ENCODE data around the gene NTSR2.
A peak's percentile ranks its signal among the peaks of the same experiment; 100 is the strongest.

NTSR2 gene

GRCh38 chr2:11669454-11670291, at the start of gene NTSR2:
Gene NTSR2, minus strand, starts transcription at chr2:11670195. Its CDS starts 66 bp downstream, at chr2:11670129.
- H3K4me3 ChIP-seq (ENCODE audit: low read depth, low read length): peak within 1 kb of the TSS; percentile 52
- H3K9me3 ChIP-seq (ENCODE audit: control insufficient read depth, insufficient read depth, low read length): no peaks in the 10 kb centered on the region
- no peaks in the 10 kb centered on the region for H3K4me1 ChIP-seq (ENCODE audit: control insufficient read depth, insufficient read depth, low read length)
- H3K27me3 ChIP-seq (ENCODE audit: control insufficient read depth, insufficient read depth, low read length): peaks cover 26% of the 10 kb centered on the region
- H3K36me3 ChIP-seq (ENCODE audit: control insufficient read depth, insufficient read depth, low read length): no peaks in the 10 kb centered on the region
- no peak within 1 kb of the TSS for H3K9ac ChIP-seq (ENCODE audit: low read depth, low read length)

DNA sequence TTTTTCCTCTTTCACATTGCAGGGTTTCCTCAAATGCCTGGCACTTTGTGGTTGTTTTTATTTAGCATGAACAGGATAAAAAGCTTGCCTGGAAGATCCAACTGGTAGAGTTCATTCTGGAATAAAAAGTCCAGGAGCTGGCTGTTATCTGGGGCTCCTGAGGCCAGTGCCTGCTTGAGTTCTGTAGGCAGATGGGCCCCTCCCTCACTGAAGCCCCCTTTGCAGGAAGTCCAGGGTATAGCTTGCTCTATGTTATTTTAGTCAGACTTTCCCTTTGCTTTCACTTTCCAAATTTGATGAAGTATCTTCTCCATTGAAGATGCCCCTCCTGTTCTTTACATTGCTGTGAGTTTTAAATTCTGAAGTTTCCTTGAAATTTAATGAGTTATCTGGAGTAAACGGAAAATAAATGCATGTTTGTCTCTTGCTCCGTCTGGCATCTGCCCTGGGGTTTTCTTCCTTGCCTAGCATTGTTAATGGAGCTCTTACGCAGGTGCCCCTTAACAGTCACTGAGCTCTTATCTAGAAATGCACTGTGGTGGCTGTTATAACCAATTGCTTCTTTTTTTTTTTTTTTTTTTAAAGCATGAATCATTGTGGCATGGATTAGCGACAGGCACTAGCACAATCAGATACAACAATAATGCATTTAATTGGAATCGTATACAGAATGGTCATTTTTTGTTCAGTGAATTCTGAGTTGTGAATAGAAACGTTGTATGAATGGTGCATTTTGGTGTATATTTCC, 49.4 kb upstream of the NTSR2 start:
- Histone ChIP-seq H3K9ac (ENCODE audit: low read depth, low read length) (no peak overlapping the region), H3K4me3 (ENCODE audit: low read depth, low read length) (no peak overlapping the region), H3K27me3 (ENCODE audit: control insufficient read depth, insufficient read depth, low read length) (no peaks in the 10 kb centered on the region), H3K9me3 (ENCODE audit: control insufficient read depth, insufficient read depth, low read length) (no peaks in the 10 kb centered on the region), H3K4me1 (ENCODE audit: control insufficient read depth, insufficient read depth, low read length) (no peaks in the 10 kb centered on the region), H3K36me3 (ENCODE audit: control insufficient read depth, insufficient read depth, low read length) (no peaks in the 10 kb centered on the region)

- H3K4me1 ChIP-seq (ENCODE audit: control insufficient read depth, insufficient read depth, low read length): no peaks in the 10 kb centered on the region
- no peak overlapping the region for H3K9ac ChIP-seq (ENCODE audit: low read depth, low read length)
- H3K27me3 ChIP-seq (ENCODE audit: control insufficient read depth, insufficient read depth, low read length): no peaks in the 10 kb centered on the region
- no peaks in the 10 kb centered on the region for H3K36me3 ChIP-seq (ENCODE audit: control insufficient read depth, insufficient read depth, low read length)
- H3K9me3 ChIP-seq (ENCODE audit: control insufficient read depth, insufficient read depth, low read length): no peaks in the 10 kb centered on the region
- H3K4me3 ChIP-seq (ENCODE audit: low read depth, low read length): no peak overlapping the region
Measured at GRCh38 chr2:11718606-11719005, 48.6 kb upstream of the NTSR2 start.

- Histone ChIP-seq H3K9me3 (ENCODE audit: control insufficient read depth, insufficient read depth, low read length) (no peaks in the 10 kb centered on the region), H3K4me1 (ENCODE audit: control insufficient read depth, insufficient read depth, low read length) (no peaks in the 10 kb centered on the region), H3K27me3 (ENCODE audit: control insufficient read depth, insufficient read depth, low read length) (no peaks in the 10 kb centered on the region), H3K4me3 (ENCODE audit: low read depth, low read length) (no peak overlapping the region), H3K9ac (ENCODE audit: low read depth, low read length) (no peak overlapping the region), H3K36me3 (ENCODE audit: control insufficient read depth, insufficient read depth, low read length) (no peaks in the 10 kb centered on the region)
Measured at GRCh38 chr2:11717623-11718022, 47.6 kb upstream of the NTSR2 start.

- no peak overlapping the region for H3K9ac ChIP-seq (ENCODE audit: low read depth, low read length)
- H3K36me3 ChIP-seq (ENCODE audit: control insufficient read depth, insufficient read depth, low read length): no peaks in the 10 kb centered on the region
- H3K27me3 ChIP-seq (ENCODE audit: control insufficient read depth, insufficient read depth, low read length): no peaks in the 10 kb centered on the region
- H3K4me3 ChIP-seq (ENCODE audit: low read depth, low read length): no peak overlapping the region
- no peaks in the 10 kb centered on the region for H3K4me1 ChIP-seq (ENCODE audit: control insufficient read depth, insufficient read depth, low read length)
- H3K9me3 ChIP-seq (ENCODE audit: control insufficient read depth, insufficient read depth, low read length): no peaks in the 10 kb centered on the region
Measured at GRCh38 chr2:11716689-11717321, 46.8 kb upstream of the NTSR2 start.

DNA sequence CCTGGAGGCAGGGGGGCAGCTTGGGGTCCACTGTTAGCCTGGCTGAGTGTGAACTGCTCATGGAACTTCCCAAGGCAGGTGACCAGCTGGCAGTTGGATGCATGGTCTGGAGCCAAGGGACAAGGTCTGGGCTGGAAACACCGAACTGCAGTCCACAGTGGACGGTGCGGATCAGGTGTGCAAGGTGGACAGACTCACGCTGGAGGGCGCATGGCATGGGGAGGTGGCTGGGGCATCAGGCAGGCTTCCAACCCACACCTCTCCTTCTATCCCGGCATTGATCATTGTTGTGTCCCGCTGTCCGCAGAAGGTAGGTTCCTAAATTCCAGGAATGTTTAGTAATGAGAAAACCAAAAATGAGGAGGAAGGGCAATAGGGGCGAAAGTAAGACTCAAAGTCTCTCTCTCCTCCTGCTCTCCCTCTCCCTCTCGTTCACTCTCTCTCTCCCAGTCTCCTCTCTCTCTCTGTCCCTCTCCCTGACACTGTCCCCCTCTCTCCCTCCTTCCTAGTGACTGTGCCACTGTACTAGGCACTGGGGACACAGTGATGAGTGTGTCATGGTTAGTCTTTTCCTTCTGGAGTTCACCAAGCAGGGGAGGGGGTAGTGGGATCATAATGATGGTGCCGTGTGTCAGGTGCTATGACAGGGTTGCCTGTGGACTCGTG, 46.1 kb upstream of the NTSR2 start:
- H3K4me1 ChIP-seq (ENCODE audit: control insufficient read depth, insufficient read depth, low read length): no peaks in the 10 kb centered on the region
- no peaks in the 10 kb centered on the region for H3K27me3 ChIP-seq (ENCODE audit: control insufficient read depth, insufficient read depth, low read length)
- H3K36me3 ChIP-seq (ENCODE audit: control insufficient read depth, insufficient read depth, low read length): no peaks in the 10 kb centered on the region
- H3K9me3 ChIP-seq (ENCODE audit: control insufficient read depth, insufficient read depth, low read length): no peaks in the 10 kb centered on the region
- no peak overlapping the region for H3K4me3 ChIP-seq (ENCODE audit: low read depth, low read length)
- H3K9ac ChIP-seq (ENCODE audit: low read depth, low read length): no peak overlapping the region

DNA sequence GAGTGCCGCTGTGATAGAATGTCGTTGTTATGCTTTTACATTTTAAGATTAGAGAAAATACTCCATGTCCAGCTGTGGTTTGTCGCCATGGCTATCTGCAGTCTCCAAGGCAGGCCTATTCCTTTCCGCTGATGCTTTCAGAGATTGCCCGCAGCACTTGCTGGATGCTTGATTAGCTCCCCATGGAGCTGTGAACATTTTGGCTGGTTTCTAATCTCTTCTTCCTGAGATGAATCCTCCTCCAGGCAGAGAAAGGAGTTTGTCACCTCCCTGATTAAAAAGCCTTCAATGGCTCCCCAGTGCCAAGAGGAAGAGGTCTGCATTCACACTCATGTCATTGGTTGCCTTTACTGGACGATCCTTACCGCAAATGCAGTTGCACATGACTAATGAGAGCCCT, 43.8 kb upstream of the NTSR2 start:
- no peaks in the 10 kb centered on the region for H3K4me1 ChIP-seq (ENCODE audit: control insufficient read depth, insufficient read depth, low read length)
- H3K36me3 ChIP-seq (ENCODE audit: control insufficient read depth, insufficient read depth, low read length): no peaks in the 10 kb centered on the region
- no peaks in the 10 kb centered on the region for H3K27me3 ChIP-seq (ENCODE audit: control insufficient read depth, insufficient read depth, low read length)
- H3K4me3 ChIP-seq (ENCODE audit: low read depth, low read length): no peak overlapping the region
- H3K9ac ChIP-seq (ENCODE audit: low read depth, low read length): no peak overlapping the region
- no peaks in the 10 kb centered on the region for H3K9me3 ChIP-seq (ENCODE audit: control insufficient read depth, insufficient read depth, low read length)

GRCh38 chr2:11712866-11713265, 42.9 kb upstream of the NTSR2 start:
- Histone ChIP-seq H3K4me3 (ENCODE audit: low read depth, low read length) (no peak overlapping the region), H3K36me3 (ENCODE audit: control insufficient read depth, insufficient read depth, low read length) (no peaks in the 10 kb centered on the region), H3K27me3 (ENCODE audit: control insufficient read depth, insufficient read depth, low read length) (no peaks in the 10 kb centered on the region), H3K9me3 (ENCODE audit: control insufficient read depth, insufficient read depth, low read length) (no peaks in the 10 kb centered on the region), H3K9ac (ENCODE audit: low read depth, low read length) (no peak overlapping the region), H3K4me1 (ENCODE audit: control insufficient read depth, insufficient read depth, low read length) (no peaks in the 10 kb centered on the region)

DNA sequence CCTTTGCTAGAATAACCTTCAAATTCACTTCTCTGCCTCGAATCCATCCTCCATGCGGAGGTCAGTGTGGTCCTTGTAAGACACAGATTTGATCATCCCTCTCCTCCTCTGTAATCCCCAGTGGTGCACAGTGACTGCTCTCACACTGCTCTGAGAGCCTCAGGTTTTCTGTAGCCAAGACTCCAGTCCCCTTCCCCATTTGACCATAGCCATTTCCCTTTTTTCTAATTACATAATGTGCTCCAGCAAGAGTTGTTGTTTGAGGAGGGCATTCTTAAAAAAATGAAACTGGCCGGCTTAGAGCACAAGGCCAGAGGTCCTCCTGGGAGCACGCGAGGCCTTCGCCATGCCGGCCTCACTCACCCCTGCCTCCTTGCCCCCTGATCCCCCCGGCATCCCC, 41.8 kb upstream of the NTSR2 start:
- Histone ChIP-seq H3K27me3 (ENCODE audit: control insufficient read depth, insufficient read depth, low read length) (no peaks in the 10 kb centered on the region), H3K4me3 (ENCODE audit: low read depth, low read length) (no peak overlapping the region), H3K36me3 (ENCODE audit: control insufficient read depth, insufficient read depth, low read length) (no peaks in the 10 kb centered on the region), H3K4me1 (ENCODE audit: control insufficient read depth, insufficient read depth, low read length) (no peaks in the 10 kb centered on the region), H3K9me3 (ENCODE audit: control insufficient read depth, insufficient read depth, low read length) (no peaks in the 10 kb centered on the region), H3K9ac (ENCODE audit: low read depth, low read length) (no peak overlapping the region)

DNA sequence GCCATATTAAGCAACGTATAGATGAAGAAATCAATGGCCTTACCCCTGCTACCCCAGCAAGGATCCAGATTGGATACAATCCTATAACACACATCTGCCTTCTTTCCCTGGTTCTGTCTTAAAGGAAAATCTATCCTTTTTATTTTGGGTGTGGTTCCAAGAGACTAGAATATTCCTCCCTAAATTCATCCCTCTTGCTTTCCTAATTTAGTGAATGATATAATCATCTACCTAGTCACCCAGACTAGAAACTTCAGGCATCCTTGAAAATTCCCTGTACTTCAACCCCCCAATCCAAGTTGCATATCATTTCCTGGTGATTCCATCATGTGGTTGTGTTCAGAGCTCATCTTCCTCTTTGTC, 41.3 kb upstream of the NTSR2 start:
- Histone ChIP-seq H3K4me1 (ENCODE audit: control insufficient read depth, insufficient read depth, low read length) (no peaks in the 10 kb centered on the region), H3K4me3 (ENCODE audit: low read depth, low read length) (no peak overlapping the region), H3K27me3 (ENCODE audit: control insufficient read depth, insufficient read depth, low read length) (no peaks in the 10 kb centered on the region), H3K9me3 (ENCODE audit: control insufficient read depth, insufficient read depth, low read length) (no peaks in the 10 kb centered on the region), H3K9ac (ENCODE audit: low read depth, low read length) (no peak overlapping the region), H3K36me3 (ENCODE audit: control insufficient read depth, insufficient read depth, low read length) (no peaks in the 10 kb centered on the region)

DNA sequence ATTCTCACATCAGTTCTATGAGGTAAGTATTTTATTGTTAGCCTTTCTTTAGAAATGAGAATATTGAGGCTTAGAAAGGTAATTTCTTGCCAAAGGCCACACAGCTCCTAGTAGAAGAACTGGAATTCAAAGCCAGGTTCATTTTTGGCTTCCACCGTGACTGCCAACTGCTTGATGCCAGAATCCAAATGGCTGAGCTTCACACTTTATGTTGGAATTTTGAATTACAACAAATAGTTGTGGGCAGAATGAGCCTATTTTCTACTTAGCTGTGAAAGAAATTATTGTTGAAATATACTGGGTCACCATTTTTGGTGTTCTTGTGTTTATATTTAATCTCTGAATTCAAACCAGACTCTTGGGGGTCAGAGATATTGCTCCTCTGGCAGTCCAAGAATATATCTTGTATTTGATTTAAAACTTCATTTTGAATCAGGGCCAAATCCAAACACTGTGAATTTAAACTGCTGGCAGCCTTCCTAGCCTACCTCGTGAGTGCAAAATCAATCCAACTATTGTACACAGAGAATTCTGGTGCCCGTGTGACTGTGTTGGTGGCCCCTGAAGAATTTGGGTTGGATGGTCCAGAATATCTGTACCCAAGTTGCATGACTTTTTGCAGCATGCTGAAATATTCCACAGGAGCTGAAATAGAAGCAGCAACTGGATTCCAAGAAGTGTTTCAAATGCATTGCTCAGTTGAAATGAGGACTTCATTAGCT, 40.8 kb upstream of the NTSR2 start:
- Histone ChIP-seq H3K4me3 (ENCODE audit: low read depth, low read length) (no peak overlapping the region), H3K36me3 (ENCODE audit: control insufficient read depth, insufficient read depth, low read length) (no peaks in the 10 kb centered on the region), H3K4me1 (ENCODE audit: control insufficient read depth, insufficient read depth, low read length) (no peaks in the 10 kb centered on the region), H3K27me3 (ENCODE audit: control insufficient read depth, insufficient read depth, low read length) (no peaks in the 10 kb centered on the region), H3K9ac (ENCODE audit: low read depth, low read length) (no peak overlapping the region), H3K9me3 (ENCODE audit: control insufficient read depth, insufficient read depth, low read length) (no peaks in the 10 kb centered on the region)

Data from iPS-15b (cell line).